ENCODE data around the gene KIR2DL3. TPM values are rescaled to one million over a fixed set of nuclear protein-coding genes. Genes with fewer than 3 reads are reported as not detected.
"Not testable (repeated sequence)": the region's sequence is repeated elsewhere in the genome, so short reads cannot be mapped to it uniquely, and the experiment has no call there.

The KIR2DL3 gene
- not detected for total RNA-seq

DNA sequence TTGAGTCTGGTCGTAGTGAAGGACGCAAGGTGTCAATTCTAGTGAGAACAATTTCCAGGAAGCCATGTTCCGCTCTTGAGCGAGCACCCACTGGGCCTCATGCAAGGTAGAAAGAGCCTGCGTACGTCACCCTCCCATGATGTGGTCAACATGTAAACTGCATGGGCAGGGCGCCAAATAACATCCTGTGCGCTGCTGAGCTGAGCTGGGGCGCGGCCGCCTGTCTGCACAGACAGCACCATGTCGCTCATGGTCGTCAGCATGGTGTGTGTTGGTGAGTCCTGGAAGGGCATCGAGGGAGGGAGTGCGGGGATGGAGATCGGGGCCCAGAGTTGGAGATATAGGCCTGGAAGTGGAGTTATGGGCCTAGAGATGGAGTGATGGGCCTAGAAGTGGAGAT is at the start of gene KIR2DL3:
TSS of gene KIR2DL3 (plus strand) at position 208 of the 400 bp plus-strand sequence. CDS start at position 241, 33 bp downstream.
- DNase-seq (ENCODE audit: low spot score); ATAC-seq (ENCODE audit: insufficient number of reproducible peaks, low FRiP score, low read depth); H3K9me3 ChIP-seq: not testable (repeated sequence)

GRCh38 chr19:54691582-54692297 is 46.6 kb upstream of the KIR2DL3 start:
- TF ChIP-seq, protein P1, sequence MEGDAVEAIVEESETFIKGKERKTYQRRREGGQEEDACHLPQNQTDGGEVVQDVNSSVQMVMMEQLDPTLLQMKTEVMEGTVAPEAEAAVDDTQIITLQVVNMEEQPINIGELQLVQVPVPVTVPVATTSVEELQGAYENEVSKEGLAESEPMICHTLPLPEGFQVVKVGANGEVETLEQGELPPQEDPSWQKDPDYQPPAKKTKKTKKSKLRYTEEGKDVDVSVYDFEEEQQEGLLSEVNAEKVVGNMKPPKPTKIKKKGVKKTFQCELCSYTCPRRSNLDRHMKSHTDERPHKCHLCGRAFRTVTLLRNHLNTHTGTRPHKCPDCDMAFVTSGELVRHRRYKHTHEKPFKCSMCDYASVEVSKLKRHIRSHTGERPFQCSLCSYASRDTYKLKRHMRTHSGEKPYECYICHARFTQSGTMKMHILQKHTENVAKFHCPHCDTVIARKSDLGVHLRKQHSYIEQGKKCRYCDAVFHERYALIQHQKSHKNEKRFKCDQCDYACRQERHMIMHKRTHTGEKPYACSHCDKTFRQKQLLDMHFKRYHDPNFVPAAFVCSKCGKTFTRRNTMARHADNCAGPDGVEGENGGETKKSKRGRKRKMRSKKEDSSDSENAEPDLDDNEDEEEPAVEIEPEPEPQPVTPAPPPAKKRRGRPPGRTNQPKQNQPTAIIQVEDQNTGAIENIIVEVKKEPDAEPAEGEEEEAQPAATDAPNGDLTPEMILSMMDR (IDR thresholded peaks at IDR 0.05): no peak
- no peak for ATAC-seq (ENCODE audit: insufficient number of reproducible peaks, low FRiP score, low read depth)
- H3K4me1 ChIP-seq (ENCODE audit: control insufficient read depth in 1 of 2, low read depth in 2 of 2): no peaks in the 10 kb centered on the region
- no peak for DNase-seq (ENCODE audit: low spot score)
- H3K27me3 ChIP-seq (replicated peaks; ENCODE audit: insufficient read depth): no peaks in the 10 kb centered on the region
- H3K9me3 ChIP-seq: no peaks in the 10 kb centered on the region
- H3K27ac ChIP-seq: no peak overlapping the region
- no peak overlapping the region for H3K4me3 ChIP-seq
- no peaks in the 10 kb centered on the region for H3K36me3 ChIP-seq

More for the DNA sequence above, at the start of gene KIR2DL3:
- not testable (repeated sequence) for H3K27ac ChIP-seq; H3K36me3 ChIP-seq; H3K4me1 ChIP-seq (ENCODE audit: control insufficient read depth in 1 of 2, low read depth in 2 of 2); H3K27me3 ChIP-seq (replicated peaks; ENCODE audit: insufficient read depth); H3K4me3 ChIP-seq

DNA sequence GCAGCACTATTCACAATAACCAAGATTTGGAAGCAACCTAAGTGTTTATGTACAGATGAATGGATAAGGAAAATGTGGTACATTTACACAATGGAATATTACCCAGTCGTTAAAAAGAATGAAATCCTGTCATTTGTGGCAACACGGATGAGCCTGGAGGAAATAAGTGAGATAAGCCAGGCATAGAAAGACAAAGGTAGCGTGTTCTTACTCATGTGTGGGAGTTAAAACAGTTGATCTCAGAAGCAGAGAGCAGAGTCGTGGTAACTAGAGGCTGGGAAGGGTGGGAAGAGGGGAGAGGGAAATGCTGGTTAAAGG is 46.1 kb upstream of the KIR2DL3 start:
- no peaks in the 10 kb centered on the region for H3K9me3 ChIP-seq
- H3K27me3 ChIP-seq (replicated peaks; ENCODE audit: insufficient read depth): no peaks in the 10 kb centered on the region
- no peak overlapping the region for H3K4me3 ChIP-seq
- H3K4me1 ChIP-seq (ENCODE audit: control insufficient read depth in 1 of 2, low read depth in 2 of 2): no peaks in the 10 kb centered on the region
- no peak for DNase-seq (ENCODE audit: low spot score)
- H3K36me3 ChIP-seq: no peaks in the 10 kb centered on the region
- no peak for ATAC-seq (ENCODE audit: insufficient number of reproducible peaks, low FRiP score, low read depth)
- no peak overlapping the region for H3K27ac ChIP-seq
- TF ChIP-seq, protein P1 (IDR thresholded peaks at IDR 0.05): no peak

DNA sequence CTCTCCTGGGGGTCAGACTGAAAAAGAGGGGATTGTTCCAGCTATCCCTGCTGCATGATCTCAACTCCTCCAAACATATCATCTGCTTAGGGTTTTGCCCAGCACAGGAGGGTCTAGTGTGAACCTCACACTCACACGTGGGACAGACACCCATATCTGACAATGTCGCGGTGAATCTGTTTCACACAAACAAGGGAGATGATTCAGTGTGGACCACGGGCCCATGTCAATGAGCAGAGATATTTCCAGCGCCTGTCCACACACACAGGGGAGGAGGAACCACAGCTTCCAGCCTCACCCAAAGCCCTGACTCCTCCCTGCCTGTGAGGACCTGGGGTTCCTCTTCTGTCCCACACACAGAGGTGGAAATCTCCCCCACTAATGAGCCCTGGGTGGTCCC is 43.7 kb upstream of the KIR2DL3 start:
- TF ChIP-seq, protein P1 (IDR thresholded peaks at IDR 0.05): no peak
- no peaks in the 10 kb centered on the region for H3K36me3 ChIP-seq
- ATAC-seq (ENCODE audit: insufficient number of reproducible peaks, low FRiP score, low read depth) (no peak), DNase-seq (ENCODE audit: low spot score) (no peak)
- no peaks in the 10 kb centered on the region for H3K27me3 ChIP-seq (replicated peaks; ENCODE audit: insufficient read depth)
- no peak overlapping the region for H3K27ac ChIP-seq
- H3K4me3 ChIP-seq: no peak overlapping the region
- H3K9me3 ChIP-seq: no peaks in the 10 kb centered on the region
- no peaks in the 10 kb centered on the region for H3K4me1 ChIP-seq (ENCODE audit: control insufficient read depth in 1 of 2, low read depth in 2 of 2)

DNA sequence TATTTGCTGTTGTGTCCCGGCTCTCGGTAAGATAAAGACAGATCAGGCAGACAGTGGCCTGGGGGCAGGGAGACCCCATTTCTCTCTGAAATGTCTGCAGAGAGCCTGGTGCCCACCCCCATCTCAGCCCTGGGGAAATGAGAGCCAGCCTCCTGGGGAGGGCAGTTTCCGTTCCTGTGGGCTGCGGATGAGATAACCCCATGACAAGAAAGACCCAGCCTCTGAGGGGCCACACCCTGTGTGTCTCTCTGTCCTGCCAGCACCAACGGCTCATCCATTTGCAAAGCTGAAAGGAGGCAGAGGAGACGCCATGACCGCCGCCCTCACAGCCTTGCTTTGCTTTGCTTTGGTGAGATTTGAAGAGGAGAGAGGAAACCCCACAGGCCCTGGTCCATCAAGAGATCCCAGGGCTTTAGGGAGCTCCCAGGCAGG is 42.2 kb upstream of the KIR2DL3 start:
- H3K4me3 ChIP-seq: no peak overlapping the region
- TF ChIP-seq, protein P1 (IDR thresholded peaks at IDR 0.05): no peak
- ATAC-seq (ENCODE audit: insufficient number of reproducible peaks, low FRiP score, low read depth): no peak
- DNase-seq (ENCODE audit: low spot score): no peak
- H3K27ac ChIP-seq: no peak overlapping the region
- no peaks in the 10 kb centered on the region for H3K27me3 ChIP-seq (replicated peaks; ENCODE audit: insufficient read depth)
- H3K36me3 ChIP-seq: no peaks in the 10 kb centered on the region
- no peaks in the 10 kb centered on the region for H3K9me3 ChIP-seq
- H3K4me1 ChIP-seq (ENCODE audit: control insufficient read depth in 1 of 2, low read depth in 2 of 2): no peaks in the 10 kb centered on the region

DNA sequence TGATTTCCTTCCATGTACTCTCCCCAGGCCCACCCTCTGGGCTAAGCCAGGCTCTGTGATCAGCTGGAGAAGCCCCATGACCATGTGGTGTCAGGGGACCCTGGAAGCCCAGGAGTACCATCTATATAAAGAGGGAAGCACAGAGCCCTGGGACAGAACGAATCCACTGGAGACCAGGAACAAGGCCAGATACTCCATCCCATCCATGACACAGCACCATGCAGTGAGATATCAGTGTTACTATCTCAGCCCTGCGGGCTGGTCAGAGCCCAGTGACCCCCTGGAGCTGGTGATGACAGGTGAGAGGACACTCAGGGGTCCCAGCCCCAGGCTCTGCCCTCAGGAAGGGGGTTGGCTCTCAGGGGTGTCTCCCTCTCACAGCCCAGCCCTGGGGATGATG is 41.5 kb upstream of the KIR2DL3 start:
- no peaks in the 10 kb centered on the region for H3K4me1 ChIP-seq (ENCODE audit: control insufficient read depth in 1 of 2, low read depth in 2 of 2)
- no peak for DNase-seq (ENCODE audit: low spot score)
- no peaks in the 10 kb centered on the region for H3K27me3 ChIP-seq (replicated peaks; ENCODE audit: insufficient read depth)
- no peak for ATAC-seq (ENCODE audit: insufficient number of reproducible peaks, low FRiP score, low read depth)
- H3K27ac ChIP-seq: no peak overlapping the region
- TF ChIP-seq, protein P1 (IDR thresholded peaks at IDR 0.05): no peak
- H3K4me3 ChIP-seq: no peak overlapping the region
- no peaks in the 10 kb centered on the region for H3K36me3 ChIP-seq
- no peaks in the 10 kb centered on the region for H3K9me3 ChIP-seq

GRCh38 chr19:54697716-54698115 is 40.6 kb upstream of the KIR2DL3 start:
- H3K4me3 ChIP-seq; ATAC-seq (ENCODE audit: insufficient number of reproducible peaks, low FRiP score, low read depth); H3K27me3 ChIP-seq (replicated peaks; ENCODE audit: insufficient read depth); DNase-seq (ENCODE audit: low spot score); H3K4me1 ChIP-seq (ENCODE audit: control insufficient read depth in 1 of 2, low read depth in 2 of 2); H3K9me3 ChIP-seq; H3K36me3 ChIP-seq; H3K27ac ChIP-seq: not testable (repeated sequence)
